GM21360 (cell line): ENCODE results near the gene ADAT3.
A peak's percentile ranks its signal among the peaks of the same experiment; 100 is the strongest.
"Not testable (repeated sequence)": the region's sequence is repeated elsewhere in the genome, so short reads cannot be mapped to it uniquely, and the experiment has no call there.

ENCODE experiments used
- ATAC-seq: cut with Tn5 transposase; IDR thresholded peaks from one replicate; pipeline ENCODE4 v1.9.1; 2021; ENCODE audit warnings: mild to moderate bottlenecking, moderate library complexity; ENCODE audit not compliant: unreplicated experiment

Gene ADAT3

DNA sequence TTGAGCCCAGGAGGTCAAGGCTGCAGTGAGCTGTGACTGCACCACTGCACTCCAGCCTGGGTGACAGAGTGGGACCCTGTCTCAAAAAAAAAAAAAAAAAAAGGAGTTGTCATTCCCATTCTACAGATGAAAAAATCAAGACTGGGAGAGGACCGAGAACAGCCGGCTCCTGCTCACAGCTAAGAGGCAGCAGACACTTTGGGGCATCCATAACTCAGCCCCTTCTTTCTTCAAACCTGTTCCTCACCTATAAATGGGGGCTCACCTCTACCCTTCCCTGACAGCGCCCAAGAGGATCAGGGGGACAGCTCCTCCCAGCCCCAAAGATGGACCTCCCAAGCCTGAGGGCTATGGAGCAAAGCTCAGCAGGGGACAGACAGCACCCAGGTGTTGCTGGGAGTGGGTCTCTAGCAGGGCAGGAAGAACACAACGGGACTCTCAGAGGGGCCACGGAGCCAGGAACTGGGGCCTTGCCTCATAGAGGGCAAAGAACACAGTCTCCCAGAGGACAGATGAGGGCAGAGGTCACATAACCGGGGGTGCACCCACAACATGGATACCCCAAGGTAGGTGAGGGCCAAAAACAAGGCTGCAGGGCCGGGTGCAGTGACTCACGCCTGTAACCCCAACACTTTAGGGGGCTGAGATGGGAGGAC, 38.4 kb upstream of the ADAT3 start:
- ATAC-seq = no peak

DNA sequence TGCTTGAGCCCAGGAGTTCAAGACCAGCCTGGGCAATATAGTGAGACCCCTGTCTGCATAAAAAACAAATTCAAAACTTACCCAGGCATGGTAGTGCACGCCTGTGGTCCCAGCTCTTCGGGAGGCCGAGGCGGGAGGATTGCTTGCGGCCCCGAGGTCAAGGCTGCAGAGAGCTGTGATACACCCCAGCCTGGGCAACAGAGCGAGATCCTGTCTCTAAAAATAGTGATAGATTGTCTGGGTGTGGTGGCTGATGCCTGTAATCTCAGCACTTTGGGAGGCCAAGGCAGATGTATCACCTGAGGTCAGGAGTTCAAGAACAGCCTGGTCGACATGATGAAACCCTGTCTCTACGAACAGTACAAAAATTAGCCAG, 37.9 kb upstream of the ADAT3 start:
- no peak for ATAC-seq

DNA sequence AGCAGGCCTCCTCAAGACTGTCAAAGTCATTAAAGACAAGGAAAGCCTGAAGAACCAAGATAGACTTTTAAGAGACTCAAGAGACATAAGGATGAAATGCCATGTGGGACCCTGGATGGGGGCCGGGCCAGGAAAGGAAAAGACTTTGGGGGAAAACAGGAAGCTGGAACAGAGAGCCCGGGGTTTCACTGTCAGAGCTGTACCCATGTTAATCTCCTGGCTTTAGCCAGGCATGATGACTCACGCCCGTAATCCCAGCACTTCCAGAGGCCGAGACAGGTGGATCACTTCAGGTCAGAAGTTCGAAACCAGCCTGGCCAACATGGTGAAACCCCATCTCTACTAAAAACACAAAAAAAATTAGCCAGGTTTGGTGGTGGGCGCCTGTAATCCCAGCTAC, 36.2 kb upstream of the ADAT3 start:
- ATAC-seq = no peak

DNA sequence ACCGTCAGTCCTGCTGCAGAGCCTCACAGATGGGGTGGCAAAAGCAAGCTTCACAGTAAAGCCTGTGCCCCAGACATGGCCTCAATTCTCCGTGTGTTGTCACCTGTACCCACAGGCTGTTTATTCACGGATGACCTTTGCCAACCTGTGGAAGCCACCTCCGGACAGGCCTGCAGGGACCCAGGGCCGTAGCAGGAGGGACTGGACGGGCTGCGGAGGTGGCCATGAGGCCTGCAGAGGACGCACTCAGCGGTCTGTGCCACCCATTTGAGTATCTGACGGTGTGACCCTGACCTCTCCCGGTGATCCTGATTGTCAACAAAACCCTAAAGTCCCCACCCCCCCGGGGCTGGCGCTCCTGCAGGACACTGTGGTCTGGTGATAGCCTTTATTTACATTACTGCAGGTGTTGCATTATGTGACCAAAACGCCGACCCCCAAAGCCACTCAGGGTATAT, 34.0 kb upstream of the ADAT3 start:
- ATAC-seq = no peak

DNA sequence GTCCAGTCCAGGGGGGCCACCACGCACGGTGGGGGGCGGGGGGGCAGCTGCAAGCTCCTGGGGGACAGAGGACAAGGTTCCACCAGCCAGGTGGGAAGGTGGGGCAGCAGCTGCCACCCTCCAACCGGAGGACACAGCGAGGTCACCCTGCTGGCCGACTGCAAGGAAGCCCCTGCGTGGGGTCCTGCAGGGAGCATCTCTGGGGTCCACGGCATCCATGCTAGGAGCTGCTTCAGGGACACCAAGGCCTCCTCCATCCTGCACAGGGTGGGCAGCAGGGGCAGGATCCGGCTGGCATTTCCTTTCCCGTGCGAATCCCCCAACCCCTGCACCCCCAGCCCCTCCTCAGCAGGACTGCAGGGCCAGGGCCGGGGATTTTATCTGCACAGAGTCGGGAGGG, 33.6 kb upstream of the ADAT3 start:
- ATAC-seq = no peak

DNA sequence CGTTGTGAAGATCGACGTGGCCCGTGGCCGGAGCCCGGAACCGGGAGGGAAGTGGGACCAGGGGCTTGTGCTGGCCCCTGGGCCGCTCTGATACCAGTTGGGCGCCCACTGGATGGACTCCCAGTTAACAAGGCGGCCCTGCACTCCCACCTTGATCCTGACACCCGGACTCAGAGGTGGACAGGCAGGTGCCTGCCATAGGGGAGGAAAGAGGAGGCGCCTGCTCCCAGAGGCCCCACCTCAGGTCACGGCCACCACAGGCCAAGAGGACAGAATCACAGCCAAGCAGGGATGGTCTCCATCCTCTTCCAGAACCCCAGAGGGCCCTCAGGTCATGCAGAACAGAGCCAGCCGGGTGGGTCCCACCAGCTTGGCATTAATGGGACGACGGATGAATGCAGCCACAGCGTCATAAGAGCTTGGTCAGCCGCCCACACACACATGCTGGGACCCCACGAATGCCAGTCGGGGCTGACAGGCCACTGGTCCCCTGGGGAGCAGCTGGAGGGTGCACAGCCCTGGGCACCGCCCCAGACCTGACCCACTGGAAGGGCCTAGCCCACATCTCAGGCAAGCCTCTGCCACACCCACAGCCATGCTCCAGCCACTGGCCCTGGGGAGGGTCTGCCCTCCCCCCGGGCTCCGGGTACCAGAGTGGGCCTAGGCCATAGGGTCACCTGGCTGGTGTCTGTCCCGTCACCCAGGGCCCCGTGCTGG, 32.2 kb upstream of the ADAT3 start:
- ATAC-seq = no peak

DNA sequence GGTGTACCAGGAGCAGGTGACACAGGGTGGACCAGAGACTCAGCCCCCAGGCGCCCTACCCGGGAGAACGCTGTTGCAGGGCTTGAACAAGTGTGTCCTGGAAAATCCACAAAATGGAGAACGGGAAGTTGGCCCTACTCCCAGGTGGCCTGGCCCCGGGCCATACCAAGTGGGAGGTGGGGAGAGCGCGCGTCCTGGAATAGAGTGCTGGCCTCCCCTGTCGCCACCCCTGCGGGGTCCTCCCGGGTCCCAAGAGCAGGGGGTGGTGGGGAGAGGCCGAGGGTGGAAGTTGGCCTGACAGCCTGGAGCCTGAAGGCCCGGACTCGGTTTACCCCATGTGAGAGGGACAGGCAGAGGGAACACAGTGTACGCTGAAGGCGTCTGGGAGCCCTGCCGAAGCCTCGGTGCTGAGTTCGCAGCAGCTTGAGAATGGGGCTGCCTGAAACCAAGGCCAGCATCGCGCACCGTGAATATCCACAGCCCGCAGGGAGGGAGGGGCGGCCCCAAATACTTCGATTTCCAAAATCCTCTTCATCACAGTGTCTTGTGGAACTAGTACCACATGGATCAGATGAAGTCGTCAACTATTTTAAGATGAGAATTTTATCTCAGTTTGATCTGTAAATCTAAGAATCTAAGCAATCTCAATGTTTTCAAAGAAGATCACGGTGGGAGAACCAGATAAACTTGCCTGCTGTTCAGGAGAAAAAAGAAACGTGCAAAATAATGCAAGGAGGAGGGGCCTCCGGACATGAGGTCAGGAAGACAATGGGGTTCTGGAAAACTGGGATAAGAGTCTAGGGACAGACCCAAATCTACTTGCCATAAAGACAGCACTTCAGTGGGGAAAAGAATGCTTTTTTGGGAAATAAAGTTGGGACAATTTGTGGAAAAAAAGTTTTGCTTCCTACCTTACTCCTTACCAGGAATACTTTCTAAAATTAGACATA, 31.4 kb upstream of the ADAT3 start:
- no peak for ATAC-seq

DNA sequence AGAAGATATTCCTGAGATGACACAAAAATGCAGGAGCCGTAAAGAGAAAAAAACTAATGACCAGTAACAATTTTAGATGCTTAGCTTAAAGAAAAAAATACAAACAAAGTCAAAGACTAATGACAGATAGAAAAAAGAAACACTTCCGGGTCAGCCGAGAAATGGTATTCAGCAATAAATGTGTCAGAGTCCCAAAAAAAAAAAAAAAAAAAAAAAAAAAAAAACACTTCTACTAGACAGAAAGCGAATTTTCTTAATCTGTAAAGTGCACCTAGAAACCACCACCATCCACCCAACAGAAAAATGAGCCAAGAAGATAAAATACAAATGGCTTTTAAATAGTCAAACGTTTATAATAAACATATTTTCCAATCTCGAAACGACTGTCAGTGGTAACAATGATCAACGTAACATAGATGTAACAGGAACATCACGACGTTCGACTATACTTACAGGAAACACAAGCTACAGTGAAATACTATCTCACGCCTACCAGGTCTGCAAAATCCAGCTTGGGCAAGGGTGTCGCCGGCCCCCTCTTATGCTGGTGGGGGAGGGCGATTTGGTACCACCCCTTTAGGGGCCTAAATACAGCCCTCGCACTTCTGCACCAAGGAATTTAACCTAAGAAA, 30.5 kb upstream of the ADAT3 start:
- ATAC-seq = no peak

DNA sequence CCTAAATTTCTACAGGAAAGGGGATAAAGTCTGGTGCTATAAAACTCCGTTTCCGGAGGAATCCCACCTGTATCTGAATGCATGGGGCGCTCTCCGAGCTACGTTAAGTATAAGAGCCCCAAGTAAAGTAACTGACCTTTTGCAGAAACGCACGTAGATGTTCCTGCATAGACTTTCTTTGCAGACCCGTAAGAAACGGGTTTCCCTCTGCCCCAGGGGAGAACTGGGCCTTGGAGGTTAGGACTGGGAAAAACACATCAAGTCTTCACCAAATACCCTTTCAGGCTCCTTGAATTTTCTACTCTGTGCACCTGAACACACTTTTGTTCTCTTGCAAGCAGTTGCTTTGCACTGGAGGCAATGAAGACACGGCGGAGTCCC, 29.9 kb upstream of the ADAT3 start:
- not testable (repeated sequence) for ATAC-seq

DNA sequence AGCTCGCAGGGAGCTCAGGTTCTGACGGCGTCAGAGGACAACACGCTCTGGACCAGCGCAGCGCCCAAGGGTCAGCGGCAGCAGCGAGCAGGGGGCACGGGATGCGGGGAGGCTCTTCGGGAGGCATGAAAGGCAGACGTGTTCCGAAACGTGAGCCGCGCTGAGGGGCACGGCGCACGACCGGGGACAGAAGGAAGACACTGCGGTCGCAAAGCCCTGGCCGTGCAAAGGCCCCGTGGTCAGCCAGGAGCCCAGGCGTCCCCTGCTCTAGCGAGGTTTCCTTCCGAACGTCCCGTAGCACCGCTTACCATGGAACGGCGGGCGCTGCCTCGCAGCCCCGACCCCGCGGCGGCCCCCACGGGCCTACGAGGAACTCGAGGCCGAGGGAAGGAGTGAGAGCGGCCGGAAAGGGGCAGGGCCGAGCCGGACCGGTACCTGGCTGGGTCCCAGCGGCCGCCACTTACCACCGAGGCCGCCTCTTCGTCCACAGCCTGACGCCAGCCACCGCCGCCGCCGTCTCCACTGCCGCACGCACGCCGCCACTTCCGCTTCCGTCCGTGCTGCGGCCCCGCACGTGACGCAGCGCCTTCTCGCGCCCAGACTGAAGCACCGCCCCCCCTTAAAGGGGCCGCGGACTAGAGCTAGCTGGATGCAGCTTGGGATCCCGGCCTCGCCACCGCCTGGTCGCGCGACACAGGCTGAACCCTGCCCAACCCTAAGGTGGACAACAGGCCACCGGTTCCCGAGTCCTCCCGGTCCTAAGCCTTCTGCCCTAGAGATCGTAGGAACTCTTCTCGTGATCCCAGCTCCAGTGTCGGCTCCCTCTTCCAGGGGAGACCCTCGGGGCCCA, 29.3 kb upstream of the ADAT3 start:
- ATAC-seq = peak; percentile 82

DNA sequence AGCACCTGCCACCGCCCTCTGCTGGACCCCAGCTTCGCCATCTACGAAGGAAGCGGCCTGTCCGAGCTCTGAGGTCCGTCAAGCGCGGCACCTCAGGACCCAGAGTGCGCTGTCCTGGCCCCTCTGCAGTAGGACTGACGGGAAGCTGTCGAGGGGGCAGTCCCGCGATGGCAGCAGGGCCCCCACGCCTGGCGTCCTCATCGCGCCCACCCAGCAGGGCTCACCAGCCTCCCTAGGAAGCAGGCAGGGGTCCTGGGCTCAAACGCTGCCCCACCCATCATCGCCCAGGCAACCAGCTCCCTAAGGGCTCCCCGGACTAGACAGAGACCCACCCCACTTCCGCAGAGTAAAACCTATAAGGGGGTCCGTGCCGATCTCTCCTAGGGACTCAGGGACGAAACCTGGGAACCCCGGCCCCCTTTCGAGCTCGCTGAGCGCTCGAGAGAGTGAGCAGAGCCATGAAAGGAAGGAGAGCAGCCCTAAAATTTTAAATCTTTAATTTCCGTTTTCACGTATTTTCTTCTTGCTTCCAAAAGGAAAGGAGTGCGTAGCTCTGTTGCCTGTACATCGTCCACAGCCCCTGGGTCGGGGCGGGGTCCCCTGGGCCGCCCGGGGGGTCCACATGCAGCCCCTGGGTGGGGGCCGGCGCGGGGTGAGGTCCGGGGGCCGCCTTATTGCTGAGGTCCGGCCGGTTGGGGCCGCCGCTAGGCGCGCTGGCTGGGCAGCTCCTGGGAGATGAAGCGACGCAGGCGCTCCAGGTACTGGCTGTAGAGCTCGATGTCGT, 28.5 kb upstream of the ADAT3 start:
- peak; percentile 24 for ATAC-seq

DNA sequence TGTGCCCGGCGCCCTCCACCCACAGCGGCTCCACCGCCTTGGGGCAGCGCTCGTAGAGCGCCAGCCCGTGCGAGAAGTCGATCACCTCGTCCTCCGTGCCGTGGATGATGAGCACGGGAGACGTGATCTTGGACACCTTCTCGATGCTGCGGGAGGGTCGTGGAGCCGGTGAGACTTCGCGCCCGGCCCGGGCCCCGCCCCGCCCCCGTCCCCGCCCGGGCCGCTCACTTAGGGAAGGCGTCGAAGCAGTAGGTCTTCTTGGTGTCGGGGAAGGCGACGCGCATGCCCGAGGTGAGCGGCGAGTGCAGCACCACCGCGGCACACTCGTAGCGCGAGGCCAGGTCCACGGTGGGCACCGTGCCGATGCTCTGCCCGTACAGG, 27.9 kb upstream of the ADAT3 start:
- not testable (repeated sequence) for ATAC-seq

DNA sequence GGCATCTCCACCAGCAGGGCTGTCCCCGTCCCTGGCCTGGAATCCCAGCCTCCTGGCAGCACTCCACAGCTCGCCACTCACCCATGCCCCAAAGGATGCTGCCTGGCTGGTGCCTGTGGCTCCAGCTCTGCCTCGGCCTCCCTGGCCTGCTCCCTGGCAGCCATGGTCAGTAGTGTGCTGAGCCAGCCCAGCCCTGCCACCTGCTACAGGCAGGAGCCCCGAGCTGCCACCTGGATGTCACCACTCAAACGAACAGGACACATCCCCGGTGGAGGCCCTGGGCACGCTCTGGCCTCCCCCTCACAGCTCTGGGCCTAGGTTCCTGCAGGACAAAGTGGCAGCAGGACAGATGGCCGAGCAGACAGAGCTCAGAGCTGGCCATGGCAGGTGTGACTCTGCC, 26.6 kb upstream of the ADAT3 start:
- ATAC-seq = not testable (repeated sequence)

DNA sequence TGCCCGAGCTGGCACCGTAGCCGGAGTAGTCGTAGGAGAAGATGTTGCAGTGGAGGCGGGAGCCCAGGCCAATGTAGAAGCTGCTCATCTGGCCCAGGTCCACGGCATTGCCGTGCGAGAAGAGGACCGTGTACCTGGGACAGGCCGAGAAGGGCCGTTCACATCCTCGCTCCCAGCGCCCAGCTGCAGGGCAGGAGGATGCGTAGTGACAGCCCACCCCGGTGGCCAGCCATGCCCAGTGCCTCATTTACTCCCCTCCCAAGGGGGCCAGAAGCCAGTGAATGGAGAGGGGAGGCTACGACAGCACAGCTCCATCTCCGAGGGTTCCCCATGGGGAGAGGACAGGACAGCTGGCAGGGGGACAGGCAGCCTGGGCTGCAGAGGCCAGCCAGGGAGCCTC, 25.2 kb upstream of the ADAT3 start:
- not testable (repeated sequence) for ATAC-seq

DNA sequence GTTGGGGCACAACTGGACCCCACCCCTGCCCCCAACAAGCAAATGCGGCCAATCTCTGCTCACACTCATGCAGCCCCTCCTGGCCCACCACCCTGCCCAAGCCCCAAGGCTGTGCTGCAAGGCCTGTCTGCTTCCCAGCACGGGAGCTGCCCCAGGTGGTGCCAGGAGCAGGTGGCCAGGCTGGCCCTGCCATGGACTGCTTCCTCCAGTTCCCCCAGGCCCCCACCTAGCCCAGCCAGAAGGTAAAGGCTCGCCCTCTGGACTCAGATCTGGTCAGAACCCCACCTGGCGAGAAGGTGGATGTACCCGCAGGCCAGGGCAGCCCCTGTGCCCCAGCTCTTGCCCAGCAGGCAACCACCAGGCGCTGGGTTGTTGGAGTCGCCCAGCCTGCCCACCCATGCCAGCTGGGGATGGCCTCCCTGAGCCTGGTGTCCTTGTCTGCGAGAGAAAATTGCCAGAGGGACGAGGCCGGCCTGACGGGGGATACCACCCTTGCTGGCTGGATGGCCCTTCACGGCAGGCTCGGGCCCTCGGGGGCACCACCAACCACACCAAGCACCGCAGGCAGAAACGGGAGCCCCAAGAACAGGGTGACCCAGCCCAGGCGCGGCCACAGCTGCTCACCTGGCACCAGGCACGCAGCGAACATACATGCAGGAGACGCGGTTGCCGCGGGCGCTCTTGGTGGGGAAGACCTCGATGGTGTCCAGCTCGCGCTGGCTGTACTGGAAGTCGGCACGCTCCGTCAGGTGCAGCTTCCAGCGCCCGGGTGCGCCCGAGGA, 24.4 kb upstream of the ADAT3 start:
- ATAC-seq = no peak

DNA sequence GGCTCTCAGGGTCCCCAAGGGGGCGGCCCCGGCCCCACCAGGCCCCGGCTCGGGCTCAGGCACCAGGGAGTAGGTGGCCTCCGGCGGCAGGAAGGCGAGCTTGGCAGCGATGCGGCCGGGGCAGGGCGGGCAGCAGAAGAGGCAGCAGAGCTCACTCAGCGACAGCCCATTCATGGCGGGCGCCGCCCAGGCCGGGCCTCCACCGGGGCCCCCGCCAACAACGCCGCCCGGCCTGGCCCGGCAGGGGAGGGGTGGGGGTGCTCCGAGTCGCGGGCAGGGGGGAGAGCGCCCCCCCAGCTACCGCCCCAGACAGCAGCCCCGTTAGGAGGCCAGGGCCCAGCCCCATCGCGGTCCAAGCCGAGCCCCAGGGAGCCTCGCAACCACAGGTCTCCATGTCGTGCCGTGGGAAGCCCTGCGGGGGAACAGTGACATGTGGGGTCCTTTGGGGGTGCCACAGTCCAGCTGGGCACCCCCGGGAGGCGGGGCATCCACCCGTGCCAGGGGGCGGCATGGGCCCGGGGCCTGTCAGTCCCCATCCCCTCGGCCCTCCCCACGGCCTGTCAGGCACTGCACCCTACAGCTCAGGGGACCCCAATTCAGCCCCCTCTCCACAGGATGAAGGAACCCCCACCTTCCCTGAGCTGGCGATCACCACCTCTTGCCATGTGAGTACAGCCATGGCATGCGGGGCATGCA, 23.7 kb upstream of the ADAT3 start:
- ATAC-seq = not testable (repeated sequence)

DNA sequence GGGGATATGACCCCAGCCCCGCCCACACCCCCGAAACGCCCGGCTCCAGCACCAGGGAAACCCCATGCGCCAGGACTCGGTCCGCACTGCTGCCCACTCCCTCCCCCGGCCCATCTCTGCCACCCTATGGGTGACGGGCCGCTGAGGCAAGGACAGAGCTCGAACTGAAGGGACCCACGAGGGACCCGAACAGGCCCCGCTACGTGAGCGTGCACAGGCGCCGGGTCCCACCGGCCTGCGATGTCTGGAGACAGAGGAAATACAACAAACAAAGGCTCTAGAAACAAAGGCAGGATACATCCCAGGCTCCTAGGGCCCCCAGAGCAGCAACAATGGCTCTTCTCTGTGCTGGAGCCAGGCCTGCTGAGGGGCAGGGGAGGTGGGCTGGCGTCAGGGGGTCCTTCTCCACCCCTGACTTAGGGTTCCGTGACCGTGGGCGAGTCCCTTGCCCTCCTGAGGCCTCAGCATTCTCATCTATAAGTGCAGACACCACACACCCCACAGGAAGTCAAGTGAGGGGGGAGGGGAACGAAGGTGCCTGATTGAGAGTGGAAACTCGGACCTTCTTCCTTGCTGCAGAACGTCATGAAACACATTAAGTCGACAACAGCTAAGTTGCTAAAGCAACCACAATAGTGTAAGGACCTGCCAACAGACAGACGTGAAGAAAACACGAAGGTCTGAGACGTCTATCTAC, 23.0 kb upstream of the ADAT3 start:
- ATAC-seq = no peak
